HG03025 (cell line): ENCODE measurements around the gene SEC14L3.

Source experiments
- ATAC-seq: cut with Tn5 transposase; IDR thresholded peaks from one replicate; pipeline ENCODE4 v1.9.1; 2021; ENCODE audit warnings: mild to moderate bottlenecking, moderate library complexity; ENCODE audit not compliant: unreplicated experiment, low FRiP score

Gene SEC14L3

GRCh38 chr22:30447656-30448055, 24.2 kb downstream of the SEC14L3 start:
- ATAC-seq, result no peak

DNA sequence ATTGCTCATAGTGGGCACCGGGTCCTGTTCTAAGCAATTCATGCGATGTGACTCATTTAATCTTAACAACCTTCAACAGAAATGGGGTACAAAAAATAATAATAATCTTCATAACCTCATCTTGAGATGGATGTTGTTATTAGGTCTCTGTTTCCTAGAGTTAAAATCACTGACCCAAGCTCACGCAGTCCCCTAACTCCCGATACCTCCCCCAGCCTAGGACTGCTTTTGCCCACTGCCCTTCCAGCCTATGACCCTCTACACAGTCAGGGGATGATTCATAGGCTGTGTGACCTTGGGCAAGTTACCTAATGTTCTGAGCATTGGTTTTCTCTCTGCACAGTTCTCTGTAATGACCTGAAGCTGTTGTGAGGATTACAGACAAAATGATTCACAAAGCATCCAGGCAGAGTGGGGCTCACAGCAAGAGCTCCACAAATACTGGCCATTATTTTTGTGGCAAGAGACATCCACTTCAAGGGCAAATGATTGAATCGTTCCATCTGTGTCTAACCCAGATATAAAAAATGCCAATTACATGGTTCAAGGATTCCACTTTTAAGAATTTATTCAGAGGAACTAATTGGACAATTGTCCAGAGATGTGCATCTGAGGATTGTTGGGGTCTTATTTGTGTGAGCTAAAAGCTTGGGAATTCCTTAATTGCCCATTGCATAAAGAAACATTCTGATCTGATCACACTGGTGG, 26.2 kb downstream of the SEC14L3 start:
- ATAC-seq, result no peak

DNA sequence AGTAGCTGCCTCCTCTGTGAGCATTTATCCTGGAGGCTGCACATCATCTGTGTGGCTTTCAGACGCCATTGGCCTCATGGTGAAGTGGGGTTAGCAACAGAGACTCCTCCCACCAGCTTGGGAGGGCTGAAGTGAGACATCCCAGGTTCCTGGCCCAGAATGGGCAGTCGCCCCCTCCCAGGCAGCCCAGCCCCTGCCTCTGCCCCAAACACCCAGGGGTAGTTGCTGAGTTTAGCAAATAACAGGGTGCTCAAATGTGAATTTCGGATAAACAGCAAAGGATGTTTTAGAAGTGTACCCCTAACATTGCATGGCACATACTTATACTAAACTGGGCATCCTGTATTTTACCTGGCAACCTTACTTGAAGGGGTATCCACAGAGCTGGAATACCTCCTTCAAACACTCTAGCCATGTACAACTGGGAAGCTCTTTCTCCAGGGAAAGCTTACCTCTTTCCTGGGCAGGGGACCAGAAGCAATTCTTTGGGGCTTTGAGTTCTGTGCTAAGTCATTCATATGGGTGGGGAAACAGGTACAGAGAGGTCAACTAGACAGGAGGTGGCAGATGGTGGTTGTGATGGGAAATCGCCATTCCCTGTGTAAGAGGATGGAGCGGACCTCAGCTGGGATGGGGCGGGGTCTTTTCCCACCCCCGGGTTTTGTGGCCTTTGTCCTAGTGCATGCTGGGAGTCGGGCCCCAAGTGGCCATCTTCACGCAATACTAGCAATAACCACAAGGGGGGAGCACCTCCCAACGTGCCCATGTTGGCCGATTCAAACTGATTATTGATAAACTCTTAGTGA, 27.0 kb downstream of the SEC14L3 start:
- no peak for ATAC-seq

GRCh38 chr22:30441088-30441487, 30.7 kb downstream of the SEC14L3 start:
- ATAC-seq, result no peak

GRCh38 chr22:30439836-30440235, 32.0 kb downstream of the SEC14L3 start:
- no peak for ATAC-seq

DNA sequence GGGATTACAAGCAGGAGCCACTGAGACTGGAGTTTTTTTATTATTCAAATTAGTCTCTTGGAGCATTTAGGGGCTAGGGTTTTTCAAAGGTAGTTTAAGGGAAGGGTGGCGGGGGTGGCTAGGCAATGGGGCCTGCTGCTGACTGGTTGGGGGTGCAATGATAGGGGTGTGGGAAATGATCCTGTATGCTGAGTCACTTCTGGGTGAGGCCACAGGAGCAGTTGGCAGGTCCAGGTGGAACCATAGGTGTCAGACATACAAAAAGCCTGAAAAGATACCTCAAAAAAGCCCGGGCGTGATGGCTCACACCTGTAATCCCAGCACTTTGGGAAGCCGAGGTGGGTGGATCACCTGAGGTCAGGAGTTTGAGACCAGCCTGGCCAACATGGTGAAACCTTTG, 32.6 kb downstream of the SEC14L3 start:
- ATAC-seq, result no peak

DNA sequence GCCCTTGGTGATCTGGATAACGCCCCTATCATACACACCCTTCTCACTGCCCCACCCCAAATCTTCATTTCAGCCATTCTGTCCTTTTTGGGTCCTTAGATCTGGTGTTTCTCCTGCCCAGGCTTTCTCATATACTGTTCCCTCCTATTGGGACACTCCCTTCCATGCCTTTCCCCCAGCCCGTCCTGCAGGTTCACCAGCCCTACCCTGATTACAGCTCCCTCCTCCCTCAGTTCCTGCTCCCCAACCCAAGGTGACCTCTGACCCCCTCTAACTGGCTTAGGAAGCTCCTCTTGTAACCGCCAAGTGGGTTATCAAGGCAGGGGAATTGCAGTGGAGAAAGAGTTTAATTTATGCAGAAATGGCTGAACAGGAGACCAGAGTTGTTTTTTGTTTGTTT, 33.3 kb downstream of the SEC14L3 start:
- no peak for ATAC-seq

- ATAC-seq, result no peak
Measured at GRCh38 chr22:30436196-30436595, 35.6 kb downstream of the SEC14L3 start.

- ATAC-seq, result no peak
Measured at GRCh38 chr22:30435674-30436126, 36.1 kb downstream of the SEC14L3 start.

DNA sequence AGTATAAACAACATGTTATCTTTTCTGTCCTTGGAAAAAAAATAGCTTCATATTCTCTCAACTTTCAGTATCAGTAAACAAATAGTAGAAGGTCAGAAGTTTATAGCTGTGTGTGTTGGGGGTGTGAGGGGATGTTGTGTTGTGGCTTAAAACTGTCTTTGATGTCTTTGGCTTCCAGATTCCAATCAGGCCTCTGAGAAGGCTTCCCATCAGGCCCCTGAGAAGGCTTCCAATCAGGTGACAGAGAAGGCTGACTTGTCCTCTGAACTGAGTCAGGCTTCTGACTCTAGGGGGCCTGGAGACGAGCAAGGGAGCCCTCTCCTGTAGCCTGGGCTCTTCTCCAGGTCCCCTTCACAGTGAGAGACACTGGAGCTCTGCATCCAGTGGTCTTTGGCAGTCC, 37.0 kb downstream of the SEC14L3 start:
- no peak for ATAC-seq

- ATAC-seq, result no peak
Measured at GRCh38 chr22:30433773-30434172, 38.0 kb downstream of the SEC14L3 start.

- no peak for ATAC-seq
Measured at GRCh38 chr22:30433227-30433626, 38.6 kb downstream of the SEC14L3 start.

DNA sequence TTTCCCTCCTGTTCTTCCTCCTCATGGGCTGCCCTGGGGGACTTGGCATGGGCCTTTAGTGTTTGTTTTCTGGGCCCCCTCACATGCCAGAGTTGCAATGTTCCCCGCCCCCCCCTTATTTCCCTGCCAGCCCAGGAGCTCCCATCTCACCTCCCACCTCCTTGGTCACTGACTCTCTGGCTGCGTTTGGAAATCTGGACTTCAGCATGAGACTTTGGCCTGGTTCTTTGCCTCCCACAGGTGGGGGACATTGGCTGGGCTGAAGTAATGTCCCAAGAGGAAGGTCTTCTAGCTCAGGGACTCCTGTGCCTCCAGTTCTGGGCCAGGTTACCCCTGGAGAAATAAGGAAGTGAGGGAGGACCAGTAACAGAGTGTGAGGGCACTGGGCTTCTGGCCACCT, 39.3 kb downstream of the SEC14L3 start:
- no peak for ATAC-seq

GRCh38 chr22:30432096-30432495, 39.7 kb downstream of the SEC14L3 start:
- ATAC-seq, result no peak

GRCh38 chr22:30430933-30431332, 40.9 kb downstream of the SEC14L3 start:
- ATAC-seq, result no peak

DNA sequence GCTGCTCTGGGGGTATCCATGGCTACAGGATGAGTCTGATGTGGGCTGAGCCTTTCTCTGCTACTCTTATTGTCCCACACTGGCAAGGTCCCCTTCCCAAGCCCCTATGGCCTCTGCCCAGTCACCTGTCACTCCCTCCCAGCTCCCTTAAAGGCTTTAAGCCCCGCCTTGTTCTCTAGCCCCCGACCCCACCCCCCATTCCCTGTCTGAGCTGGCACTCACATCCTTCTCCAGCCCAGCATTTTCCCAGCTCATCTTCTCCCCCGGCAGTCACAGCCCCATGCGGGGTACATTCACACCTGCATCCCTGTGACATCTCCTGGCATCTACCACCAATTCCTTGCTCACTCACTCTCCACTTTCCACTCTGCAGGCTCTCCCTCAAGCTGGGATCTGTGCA, 41.9 kb downstream of the SEC14L3 start:
- ATAC-seq, result no peak

- no peak for ATAC-seq
Measured at GRCh38 chr22:30427871-30428270, 43.9 kb downstream of the SEC14L3 start.

GRCh38 chr22:30426388-30427353, 45.1 kb downstream of the SEC14L3 start:
- no peak for ATAC-seq

DNA sequence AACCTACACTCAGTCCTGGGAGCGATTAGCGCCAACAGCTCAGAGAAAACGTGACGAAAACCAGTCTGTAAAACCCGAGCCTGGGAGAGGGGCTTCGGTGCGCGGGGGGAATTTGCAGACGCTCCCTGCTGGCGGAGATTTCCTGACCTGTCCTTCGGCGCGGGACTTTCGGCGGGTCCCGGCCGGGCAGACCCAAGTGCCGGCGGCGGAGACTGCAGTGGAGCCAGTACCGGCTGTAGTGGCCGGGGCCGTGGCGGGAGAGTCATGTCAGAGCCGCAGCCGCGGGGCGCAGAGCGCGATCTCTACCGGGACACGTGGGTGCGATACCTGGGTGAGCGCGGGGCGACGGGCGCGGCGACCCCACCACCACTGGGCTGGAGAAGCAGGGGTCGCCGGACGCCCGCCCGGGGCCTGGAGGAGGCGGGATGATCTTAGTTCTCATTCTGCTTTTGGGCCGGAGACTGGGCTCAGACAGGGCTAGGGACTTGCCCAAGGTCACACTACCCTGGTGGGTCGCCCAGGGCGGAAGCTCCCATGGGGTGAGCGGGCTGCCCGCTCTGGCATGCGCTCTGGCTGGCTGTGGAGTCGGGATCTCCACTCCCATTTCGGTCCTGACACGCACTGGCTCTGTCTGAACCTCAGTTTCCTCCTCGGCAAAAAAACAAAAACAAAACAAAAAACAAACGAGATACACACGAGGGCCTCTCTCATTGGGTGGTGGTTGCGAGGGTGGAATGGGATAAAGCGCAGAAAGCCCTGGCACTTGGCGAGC, 46.0 kb downstream of the SEC14L3 start, which contains the start of gene MTFP1:
Gene MTFP1, plus strand, starts transcription at position 153 of the 772 bp plus-strand sequence. Its CDS starts 112 bp downstream, at position 265.
- ATAC-seq, result no peak

GRCh38 chr22:30425327-30425615, 46.5 kb downstream of the SEC14L3 start:
- ATAC-seq, result no peak
